GM18505 (cell line): ENCODE measurements around the gene STAM.

Source experiments
- ATAC-seq: cut with Tn5 transposase; IDR thresholded peaks from one replicate; pipeline ENCODE4 v1.9.1; 2021; ENCODE audit not compliant: unreplicated experiment
- POLR2A ChIP-seq: IDR thresholded peaks from 4 replicates; pipeline ENCODE4 v1.6.1; 2011; ENCODE audit warnings: borderline replicate concordance; ENCODE audit not compliant: insufficient read depth, insufficient read length; ENCODE audit errors: extremely low read depth

STAM gene

GRCh38 chr10:17737027-17737965, 93.3 kb downstream of the STAM start:
- TF ChIP-seq POLR2A: no peak
- ATAC-seq: no peak

GRCh38 chr10:17740668-17741067, 96.7 kb downstream of the STAM start:
- no peak for ATAC-seq
- TF ChIP-seq POLR2A: no peak

GRCh38 chr10:17742918-17743317, 99.0 kb downstream of the STAM start:
- ATAC-seq: no peak
- no peak for TF ChIP-seq POLR2A

GRCh38 chr10:17743437-17743836, 99.5 kb downstream of the STAM start:
- no peak for TF ChIP-seq POLR2A
- ATAC-seq: no peak

GRCh38 chr10:17744341-17744861, 100.5 kb downstream of the STAM start:
- ATAC-seq: no peak
- TF ChIP-seq POLR2A: no peak

GRCh38 chr10:17747883-17748550, 104.1 kb downstream of the STAM start:
- no peak for TF ChIP-seq POLR2A
- ATAC-seq: no peak

- TF ChIP-seq POLR2A: no peak
- no peak for ATAC-seq
Measured at GRCh38 chr10:17749890-17750289, 105.9 kb downstream of the STAM start.

GRCh38 chr10:17751781-17752445, 108.0 kb downstream of the STAM start, which contains the start of gene TMEM236:
TSS of gene TMEM236 (plus strand) at chr10:17752201. CDS start at chr10:17752296, 95 bp downstream.
- ATAC-seq: no peak
- no peak for TF ChIP-seq POLR2A

GRCh38 chr10:17756557-17757217, 112.7 kb downstream of the STAM start:
- peak; percentile 93 for ATAC-seq
- TF ChIP-seq POLR2A: no peak

GRCh38 chr10:17758200-17758599, 114.2 kb downstream of the STAM start:
- ATAC-seq: no peak
- TF ChIP-seq POLR2A: no peak

GRCh38 chr10:17758896-17759295, 114.9 kb downstream of the STAM start:
- no peak for ATAC-seq
- TF ChIP-seq POLR2A: no peak

- ATAC-seq: no peak
- no peak for TF ChIP-seq POLR2A
Measured at GRCh38 chr10:17764142-17764541, 120.2 kb downstream of the STAM start.

GRCh38 chr10:17765602-17766001, 121.7 kb downstream of the STAM start:
- no peak for ATAC-seq
- TF ChIP-seq POLR2A: no peak
